EL (cell line): ENCODE results near the gene WNT2B.

Experiments used
- DNase-seq: peaks from one replicate; pipeline ENCODE4 v3.0.0-alpha.2; 2016

Gene WNT2B

DNA sequence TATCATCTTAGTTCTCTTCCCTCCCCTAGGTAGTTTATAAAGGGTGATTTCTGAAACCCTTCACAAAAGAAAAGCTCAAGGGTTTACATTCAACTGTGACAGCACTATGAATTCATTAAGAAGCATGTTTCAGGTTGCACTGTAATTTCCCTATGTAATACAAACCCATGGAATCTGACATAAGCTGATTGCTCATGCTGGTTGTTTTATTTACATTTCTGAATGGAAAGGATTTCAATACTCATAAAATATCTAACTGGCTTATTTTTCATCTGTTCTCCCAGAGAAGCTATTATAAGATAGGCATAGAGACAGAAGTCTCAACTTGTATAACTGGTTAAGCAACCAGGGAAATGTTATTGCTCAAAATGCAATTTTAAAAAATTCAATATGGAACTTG, 20.5 kb downstream of the WNT2B start:
- no peak for DNase-seq

DNA sequence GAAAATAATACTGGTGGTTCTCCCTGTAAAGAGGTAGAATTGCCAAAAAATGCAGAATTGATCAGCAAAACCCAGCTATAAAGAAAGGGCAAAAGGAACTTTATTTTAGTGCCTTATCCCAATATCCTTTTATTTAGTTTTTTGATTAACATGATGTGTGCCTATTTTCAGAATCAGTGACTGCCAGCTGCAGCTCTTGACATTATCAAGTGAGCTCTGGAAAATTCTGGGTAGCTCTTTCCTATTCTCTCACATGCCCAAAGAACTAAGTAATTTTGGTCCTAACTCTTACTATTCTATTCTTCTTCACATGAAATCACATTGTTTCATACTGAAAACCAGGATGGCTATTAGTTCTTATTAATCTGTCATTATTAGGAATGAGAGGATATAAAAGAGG, 22.1 kb downstream of the WNT2B start:
- no peak for DNase-seq

DNA sequence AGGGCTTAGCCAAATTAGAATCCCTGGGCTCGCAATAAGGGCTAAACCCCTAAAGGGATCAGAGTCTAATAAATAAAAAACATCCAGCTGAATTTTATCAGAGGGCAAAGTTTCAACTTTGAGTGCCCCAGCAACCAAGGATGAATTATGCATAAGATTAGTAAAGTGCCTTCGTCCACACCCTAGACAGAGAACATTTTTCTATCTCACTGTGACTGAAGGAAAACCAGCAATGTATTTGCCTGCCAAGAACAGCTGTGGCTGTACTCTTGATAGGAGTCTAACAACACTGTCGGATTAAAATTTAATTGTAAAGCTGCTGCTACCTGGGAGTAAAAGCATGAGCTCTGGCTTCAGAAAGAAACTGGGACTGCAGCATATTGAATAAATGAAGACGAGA, 23.3 kb downstream of the WNT2B start:
- no peak for DNase-seq

DNA sequence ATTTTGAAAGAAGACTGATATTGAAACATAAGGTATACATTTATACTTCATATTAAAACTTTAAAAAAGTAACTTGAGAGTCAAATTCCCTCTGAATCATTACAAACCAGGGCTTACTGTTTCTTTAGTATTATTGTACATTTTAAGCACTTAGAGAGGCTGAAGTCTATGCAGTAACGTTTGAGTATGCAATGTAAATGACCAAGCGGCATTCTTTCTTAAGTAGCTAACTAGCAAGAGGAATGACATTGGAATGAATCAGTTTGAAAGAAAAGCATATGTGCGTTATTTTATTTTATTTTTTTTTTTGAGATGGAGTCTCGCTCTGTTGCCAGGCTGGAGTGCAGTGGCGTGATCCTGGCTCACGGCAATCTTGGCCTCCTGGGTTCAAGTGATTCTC, 24.3 kb downstream of the WNT2B start:
- DNase-seq, result peak; percentile 85

DNA sequence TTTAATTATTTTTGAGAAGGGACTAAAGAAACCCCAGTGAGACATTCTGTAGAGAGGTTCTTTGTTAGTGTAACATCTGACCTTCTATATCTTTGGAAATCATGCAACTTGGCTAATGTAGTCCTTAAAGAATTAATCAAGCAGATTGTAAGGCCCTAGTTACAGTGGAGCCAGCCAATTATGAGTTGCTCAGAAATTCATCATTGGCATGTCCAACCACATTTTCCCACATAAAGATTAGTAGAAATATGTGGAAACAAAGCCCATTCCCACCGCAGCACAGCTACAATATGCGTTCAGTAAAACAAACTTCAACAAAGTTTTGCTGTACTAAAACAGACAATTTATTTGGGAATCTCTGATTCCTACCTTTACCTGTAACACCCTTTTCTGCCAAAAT, 27.8 kb downstream of the WNT2B start:
- no peak for DNase-seq

DNA sequence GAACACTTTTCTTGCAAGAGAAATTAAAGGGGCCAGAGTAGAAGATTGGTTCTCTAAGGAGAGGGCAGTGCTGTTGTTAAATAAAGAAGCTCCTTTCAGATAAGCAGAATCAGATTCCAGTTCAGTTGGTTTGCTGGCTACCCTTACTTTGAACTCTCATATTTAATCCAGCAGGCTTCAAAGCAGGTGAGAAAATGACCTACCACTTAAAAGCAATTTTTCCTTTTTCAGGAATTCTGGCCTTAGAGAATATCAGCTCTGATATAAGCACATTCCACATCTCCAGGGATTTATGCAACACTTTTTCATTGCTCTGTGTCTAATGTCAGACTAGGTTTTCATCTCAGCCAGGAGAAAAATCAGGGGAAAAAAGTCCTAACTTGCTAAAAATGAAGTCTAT, 28.7 kb downstream of the WNT2B start:
- no peak for DNase-seq

DNA sequence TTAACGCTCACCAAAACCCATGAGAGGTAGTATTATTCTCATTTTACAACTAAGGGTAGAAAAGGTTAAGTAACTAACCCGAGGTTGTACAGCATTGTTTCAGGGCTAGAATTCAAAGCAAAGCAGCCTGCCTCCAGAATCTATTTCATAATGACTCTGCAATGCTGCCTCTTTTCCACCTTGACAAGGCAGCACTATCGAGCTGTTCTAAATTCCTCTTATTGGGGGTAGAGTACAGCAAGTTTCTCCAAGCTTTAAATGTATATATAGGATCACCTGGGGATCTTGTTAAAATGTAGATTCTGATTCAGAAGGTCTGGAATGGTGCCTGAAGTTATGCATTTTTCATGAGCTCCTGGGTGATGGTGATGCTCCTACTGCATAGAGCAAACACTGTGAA, 30.1 kb downstream of the WNT2B start:
- no peak for DNase-seq

DNA sequence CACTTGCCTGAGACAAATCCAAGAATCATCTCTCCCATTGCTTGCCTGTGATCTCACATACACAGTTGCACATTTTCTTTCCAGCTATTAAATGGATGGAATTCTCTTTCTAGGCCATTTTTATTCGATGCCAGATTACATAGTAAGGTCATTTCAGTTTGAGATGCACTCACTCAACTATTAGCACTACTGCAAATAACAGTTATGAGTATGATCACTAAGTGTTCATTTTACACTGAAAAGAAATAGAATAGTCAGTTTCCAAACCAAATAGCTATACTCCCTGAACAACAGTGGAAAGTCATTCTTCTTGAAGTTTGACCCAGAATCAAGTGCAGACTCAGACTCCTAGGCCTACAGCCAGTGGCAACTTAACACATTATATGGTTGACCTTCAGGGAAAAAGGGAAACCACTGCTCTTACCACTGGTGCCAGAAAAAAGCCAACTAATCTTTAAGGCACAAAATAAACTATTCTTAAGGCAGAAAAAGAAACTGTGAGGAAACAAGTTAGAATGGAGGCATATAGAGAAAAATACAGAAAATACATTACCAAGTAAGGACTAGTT, 31.5 kb downstream of the WNT2B start:
- peak; percentile 55 for DNase-seq

DNA sequence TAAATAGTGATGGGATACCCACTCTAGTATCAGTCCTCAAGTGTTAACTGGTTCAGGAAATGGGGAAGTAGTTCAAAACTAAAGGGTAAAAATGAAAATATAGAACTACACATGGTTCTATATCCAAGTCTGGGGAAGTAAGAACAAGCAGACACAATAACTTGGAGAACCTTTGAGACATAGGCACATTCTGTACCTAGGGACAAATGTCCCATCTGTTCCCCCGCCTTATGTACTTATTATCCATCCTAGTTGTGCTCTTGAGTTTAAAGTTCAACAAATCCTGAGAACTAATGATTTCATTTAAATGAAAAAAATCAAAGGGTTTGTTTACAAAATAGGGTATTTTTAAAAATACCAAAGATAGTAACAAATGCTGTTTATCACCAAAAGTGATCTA, 32.5 kb downstream of the WNT2B start:
- DNase-seq, result no peak

DNA sequence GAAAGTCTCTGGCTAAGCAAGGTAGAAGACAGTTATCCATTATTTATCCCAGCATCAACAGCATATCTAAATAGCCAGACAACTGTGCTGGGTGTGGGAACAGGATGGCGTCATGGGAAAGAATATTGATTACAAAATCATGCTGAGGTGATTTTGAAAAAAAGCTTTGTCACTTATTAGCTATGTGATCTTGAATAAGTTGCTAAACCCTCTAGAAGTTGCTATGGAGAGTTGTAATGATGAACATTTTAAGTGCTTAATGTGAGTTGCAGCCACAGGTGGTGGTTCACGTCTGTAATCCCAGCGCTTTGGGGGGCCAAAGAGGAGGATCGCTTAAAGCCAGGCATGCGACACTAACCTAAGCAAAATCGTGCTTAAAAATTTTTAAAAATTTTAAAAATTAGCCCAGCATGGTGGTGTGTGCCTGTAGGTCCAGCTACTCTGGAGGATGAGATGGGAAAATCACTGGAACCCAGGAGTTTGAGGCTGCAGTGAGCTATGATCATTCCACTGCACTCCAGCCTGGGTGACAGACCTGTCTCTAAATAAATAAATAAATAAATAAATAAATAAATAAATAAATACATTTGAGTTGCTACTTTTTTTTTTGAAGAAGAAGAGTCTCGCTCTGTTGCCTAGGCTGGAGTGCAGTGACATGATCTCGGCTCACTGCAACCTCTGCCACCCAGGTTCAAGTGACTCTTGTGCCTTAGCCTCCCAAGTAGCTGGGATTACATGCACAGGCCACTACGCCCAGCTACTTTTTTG, 33.6 kb downstream of the WNT2B start:
- no peak for DNase-seq

DNA sequence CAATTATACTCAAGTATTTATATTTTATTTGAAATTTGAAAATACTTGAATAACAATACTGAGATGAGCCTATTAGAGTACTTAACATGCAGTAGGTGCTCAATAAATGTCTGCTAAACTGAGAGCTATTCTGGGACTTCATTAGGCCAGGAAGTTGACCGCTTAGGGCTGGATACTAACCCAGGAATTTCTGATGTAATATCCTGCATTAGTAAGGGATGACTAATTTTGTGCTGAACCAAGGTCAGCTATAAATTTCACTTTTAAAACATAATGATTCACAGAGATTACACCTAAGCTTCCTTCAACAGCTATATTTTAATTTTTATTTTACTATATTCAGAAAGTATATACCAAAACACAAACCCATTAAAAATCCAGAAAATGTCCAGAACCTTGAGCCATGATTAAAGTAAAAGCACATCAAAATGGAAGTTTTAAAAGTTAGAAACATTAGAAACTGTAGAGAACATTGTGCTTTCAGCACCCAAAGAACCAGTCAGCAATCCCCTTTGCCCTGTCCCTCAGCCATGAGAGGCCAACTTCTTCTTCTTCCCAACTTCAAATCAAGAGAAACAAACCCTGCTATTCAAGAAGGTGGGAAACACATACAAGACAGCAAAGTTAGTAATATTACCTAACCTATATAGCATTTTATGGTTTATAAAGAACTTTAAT, 35.4 kb downstream of the WNT2B start:
- DNase-seq, result peak; percentile 93

DNA sequence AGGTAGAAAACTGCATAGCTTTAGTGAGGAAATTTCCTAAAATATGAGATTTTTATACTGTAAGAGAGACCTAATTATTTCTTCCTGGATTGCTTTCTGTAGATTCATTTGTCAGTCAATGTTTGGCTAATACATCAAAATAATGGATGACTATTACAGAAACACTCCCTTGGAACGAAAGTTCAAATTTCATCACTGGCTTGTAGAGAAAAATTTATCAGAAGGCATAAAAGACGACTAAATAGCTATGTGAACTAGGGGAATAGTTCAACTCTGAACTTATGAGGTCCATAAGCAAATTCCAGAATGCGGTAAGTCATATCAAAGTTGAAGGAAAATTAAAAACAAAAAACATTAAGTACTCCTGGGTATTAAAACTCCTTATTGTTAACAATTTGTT, 36.0 kb downstream of the WNT2B start:
- DNase-seq, result peak; percentile 80

DNA sequence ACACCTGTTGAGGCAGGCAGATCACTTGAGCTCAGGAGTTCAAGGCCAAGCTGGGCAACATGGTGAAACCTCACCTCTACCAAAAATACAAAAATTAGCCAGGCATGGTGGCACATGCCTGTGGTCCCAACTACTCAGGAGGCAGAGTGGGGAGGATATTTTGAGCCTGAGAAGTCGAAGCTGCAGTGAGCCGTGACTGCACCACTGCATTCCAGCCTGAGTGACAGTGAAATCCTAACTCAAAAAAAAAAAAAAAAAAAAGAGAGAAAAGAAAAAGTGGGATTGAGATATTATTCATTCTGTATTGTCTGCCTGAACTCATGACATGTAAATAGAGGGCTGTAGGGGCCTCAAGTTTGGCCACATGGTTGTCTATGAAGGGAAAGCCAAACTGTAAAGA, 37.3 kb downstream of the WNT2B start:
- peak; percentile 52 for DNase-seq

DNA sequence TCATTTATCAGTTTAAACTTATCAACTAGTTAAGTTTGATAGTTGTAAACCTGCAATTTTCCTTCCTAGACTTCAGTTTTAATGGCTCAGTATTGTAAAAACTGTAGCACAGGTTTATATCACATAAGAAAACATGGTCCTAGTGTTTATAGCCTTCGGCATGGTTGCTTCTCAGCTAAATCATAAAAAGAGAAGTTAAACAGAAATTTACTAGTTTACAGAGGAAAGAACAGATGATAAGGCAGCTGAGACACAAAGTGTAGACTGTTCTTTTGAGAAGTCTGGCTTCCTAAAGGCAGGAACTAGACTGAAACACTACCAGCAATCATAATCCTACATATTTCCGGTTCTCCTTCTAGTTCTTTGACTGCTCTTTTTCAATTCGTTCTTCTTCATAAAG, 39.8 kb downstream of the WNT2B start:
- DNase-seq, result no peak

DNA sequence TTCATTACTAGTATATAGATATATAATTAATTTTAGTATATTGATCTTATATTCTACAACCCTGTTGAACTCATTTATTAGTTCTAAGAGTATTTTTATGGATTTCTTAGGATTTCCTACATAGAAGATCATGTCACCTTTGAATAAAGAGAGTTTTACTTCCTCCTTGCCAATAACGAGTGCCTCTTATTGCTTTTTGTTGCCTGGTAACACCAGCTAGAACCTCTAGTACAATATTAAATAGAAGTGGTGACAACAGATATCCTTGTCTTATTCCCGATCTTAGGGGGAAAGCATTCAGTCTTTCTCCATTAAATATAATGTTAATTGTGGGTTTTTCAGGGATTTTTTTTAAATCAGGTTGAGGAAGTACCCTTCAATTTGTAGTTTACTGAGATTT, 40.8 kb downstream of the WNT2B start:
- no peak for DNase-seq

DNA sequence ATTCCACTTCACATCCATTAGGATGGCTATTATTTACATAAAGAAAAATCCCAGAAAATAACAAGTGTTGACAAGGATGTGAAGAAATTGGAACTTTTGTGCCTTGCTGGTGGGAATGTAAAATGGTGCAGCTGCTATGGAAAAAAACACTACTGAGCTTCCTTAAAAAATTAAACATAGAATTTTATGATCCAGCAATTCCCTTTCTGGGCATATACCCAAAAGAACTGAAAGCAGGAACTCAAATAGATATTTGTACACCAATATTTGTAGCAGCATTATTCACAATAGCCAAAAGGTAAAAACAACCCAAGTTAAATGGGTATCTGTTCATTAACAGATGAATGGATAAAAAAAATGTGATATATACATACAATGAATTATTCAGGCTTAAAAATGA, 45.6 kb downstream of the WNT2B start:
- no peak for DNase-seq

DNA sequence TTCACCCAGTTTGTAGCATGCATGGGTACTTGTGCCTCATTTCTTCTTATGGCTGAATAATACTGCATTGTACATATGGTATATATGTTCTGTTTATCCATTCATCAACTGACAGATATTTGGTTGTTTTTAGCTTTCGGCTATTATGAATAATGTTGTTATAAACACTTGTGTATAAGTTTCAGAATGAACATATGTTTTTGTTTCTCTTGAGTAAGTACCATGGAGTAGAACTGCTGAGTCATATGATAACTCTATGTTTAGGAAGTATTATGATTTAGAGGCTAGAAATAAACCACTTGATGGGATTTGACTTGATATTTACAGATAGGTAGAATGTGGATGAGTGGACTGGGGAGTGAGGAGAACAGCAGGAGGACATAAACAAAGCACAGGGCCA, 48.6 kb downstream of the WNT2B start:
- DNase-seq, result no peak

DNA sequence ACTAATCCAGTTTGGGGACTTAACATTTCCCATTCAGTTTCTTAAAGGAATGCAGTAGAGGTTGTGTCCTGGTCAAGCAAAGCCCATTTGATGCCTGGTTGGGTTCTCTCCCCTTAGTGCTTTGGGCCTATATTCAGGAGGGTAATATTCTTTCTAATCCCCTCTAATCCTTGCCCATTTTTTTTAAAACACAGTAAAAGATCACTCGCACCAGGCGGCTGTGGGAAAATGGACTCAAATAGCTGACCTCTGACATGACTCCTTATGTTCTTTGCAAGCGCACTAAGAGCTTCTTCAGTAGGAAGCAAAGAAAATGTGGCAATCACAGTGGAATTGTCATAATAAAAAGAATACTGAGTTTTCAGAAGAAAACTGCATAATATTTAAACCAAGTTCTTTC, 49.9 kb downstream of the WNT2B start:
- no peak for DNase-seq

DNA sequence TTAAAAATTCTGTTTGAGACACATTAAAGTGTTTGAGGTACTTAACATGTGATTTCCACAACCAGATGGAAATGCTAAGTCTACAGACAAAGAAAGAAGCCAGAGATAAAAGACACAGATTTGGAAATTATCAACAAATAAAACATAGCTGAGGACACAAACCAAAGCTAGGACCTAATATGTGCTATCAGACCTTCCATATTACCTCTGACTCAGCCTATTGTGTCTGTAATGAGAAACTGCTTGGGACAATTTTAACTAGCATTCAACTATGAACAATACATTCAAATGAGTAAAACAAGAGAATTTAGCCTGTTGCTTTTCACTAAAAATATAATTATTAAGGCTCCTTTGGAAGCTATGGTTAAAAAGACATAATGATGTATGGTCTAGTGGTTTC, 54.6 kb downstream of the WNT2B start:
- no peak for DNase-seq

DNA sequence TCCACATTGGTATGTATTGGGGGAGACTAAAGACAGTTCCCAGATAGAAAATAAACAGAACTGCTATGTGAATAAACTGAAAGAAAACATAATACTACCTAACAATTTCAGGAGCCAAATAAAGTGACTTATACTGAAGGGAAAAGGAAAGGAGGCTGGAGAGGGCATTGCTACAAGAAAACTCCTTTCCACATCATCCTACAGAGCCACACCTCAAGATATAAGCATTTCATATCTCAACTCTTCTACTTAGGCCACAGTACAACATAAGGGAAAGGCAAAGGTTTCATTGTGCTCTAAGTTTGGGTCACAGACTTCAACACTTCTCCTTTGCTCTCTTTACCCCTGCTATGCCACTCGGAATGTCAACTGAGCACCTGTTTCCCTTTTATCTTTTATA, 55.3 kb downstream of the WNT2B start:
- DNase-seq, result no peak

DNA sequence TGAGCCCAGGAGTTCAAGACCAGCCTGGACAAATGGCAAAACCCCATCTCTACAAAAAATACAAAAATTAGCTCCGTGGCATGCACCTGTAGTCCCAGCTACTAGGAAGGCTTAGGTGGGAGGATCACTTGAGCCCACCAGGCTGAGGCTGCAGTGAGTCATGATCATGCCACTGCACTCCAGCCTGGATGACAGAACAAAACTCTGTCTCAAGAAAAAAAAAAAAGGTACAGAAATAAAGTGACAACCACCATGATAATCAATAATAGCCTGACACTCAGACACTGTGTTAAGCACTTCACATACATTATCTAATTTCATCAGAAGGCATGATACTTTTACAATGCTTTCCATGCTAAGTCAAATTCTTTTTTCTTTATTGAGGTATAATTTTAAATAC, 57.0 kb downstream of the WNT2B start:
- no peak for DNase-seq

DNA sequence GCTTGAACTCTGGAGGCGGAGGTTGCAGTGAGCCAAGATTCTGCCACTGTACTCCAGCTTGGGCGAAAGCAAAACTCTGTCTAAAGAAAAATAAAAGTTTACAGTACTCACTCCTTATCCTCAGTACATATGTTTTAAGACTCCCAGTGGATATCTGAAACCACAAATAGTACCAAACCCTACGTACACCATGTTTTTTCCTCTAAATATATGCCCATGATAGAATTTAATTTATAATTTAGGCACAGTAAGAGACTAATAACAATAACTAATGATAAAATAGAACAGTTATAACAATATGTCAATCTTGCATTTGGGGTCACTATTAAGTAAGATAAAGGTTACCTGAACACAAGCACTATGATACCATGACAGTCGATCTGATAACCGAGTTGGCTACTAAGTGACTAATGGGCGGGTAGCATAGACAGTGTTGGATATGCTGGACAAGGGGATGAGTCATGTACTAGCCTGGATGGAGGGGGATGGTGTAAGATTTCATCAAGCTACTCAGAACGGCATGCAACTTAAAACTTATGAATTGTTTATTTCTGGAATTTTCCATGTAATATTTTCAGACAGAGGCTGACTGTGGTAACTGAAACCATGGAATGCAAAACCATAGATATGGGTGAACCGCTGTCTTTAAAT, 66.5 kb downstream of the WNT2B start:
- DNase-seq, result peak; percentile 93

DNA sequence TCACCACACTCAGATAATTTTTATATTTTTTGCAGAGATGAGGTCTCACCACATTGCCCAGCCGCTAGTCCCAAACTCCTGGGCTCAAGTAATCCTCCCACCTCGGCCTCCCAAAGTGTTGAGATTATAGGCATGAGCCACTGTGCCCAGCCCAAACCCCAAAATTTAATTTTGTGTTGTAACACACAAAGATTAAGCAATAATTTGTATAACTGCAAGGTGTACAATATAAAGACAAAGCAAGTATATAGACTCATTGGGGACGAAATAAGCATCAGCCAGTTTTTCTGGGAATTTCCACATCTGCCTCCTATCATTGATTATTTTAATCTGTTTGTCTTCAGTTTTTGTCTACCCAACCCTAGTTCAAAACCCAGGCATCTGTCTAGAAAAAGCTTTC, 67.5 kb downstream of the WNT2B start:
- DNase-seq, result no peak
